Measurements from ENCODE around the gene UPF1.

DNA sequence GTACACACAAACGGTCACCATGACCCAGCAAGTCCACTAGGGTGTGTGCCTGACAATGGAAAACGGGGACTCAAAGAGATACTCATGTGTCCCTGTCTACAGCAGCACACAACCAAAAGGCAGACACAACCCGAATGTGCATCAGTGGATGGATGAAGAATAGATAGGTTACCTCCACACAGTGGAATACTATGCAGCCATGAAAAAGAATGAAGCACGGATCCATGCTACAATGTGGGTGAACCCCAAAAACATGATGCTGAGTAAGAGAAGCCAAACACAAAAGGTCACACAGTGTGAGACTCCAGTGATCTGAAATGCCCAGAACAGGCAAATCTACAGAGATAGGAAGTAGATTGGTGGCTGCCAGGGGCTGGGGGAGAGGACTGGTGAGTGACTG is 55.2 kb downstream of the UPF1 start:
- TF ChIP-seq YY1 (IDR thresholded peaks at IDR 0.05; ENCODE audit: insufficient read depth, insufficient read length) (no peak), ZNF274 (IDR thresholded peaks at IDR 0.05; ENCODE audit: low read depth, low read length) (no peak), SUZ12 (IDR thresholded peaks at IDR 0.05; ENCODE audit: extremely low read depth, insufficient read depth, insufficient read length) (no peak)

All from NT2/D1 (cell line).